GM12873 (cell line): ENCODE results near the gene RPS15.

ENCODE experiments used
- TF ChIP-seq, protein P1 (sequence below): IDR thresholded peaks from 2 replicates; pipeline ENCODE4 v1.5.1; 2012; ENCODE audit warnings: low read depth, mild to moderate bottlenecking, moderate library complexity, low read length, control low read depth; ENCODE audit not compliant: insufficient read depth; ENCODE audit errors: missing control alignments

RPS15 gene

DNA sequence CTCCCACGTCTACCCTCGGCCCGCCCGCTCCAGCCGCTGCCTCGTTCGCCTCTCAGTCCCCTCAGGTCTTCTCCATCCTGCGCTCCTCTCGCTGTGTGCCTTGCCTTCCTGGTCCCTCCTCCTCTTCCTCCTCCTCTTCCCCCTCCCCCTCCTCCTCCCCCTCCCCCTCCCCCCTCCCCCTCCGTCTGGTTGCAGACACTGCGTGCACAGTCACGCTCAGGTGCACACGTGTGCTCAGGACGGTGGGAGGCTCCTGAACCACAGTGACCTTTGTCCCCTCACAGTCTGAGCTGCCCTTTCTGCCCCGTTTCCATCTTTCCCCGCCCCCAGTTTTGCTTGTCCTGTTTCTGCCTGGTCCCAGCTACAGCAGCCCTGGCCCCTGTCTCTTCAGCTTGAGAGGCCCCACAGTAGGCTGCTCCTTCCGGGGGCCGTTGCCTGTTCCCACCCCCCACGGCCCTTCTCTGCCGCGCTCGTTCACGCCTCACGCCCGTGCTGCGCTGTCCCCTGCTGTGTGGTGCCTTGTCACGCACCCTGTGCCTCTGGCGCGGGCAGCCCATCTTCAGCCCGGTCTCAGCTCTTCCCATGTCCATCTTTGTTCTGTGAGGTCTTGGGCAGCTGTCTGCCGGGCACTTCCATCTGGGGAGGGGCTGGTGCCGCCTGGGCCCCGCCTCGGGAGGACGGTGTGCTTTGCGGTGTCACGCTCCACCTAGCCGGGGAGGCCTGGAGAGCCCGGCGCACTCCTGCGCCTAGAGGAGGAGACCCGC, 13.8 kb upstream of the RPS15 start:
- TF ChIP-seq, protein P1, sequence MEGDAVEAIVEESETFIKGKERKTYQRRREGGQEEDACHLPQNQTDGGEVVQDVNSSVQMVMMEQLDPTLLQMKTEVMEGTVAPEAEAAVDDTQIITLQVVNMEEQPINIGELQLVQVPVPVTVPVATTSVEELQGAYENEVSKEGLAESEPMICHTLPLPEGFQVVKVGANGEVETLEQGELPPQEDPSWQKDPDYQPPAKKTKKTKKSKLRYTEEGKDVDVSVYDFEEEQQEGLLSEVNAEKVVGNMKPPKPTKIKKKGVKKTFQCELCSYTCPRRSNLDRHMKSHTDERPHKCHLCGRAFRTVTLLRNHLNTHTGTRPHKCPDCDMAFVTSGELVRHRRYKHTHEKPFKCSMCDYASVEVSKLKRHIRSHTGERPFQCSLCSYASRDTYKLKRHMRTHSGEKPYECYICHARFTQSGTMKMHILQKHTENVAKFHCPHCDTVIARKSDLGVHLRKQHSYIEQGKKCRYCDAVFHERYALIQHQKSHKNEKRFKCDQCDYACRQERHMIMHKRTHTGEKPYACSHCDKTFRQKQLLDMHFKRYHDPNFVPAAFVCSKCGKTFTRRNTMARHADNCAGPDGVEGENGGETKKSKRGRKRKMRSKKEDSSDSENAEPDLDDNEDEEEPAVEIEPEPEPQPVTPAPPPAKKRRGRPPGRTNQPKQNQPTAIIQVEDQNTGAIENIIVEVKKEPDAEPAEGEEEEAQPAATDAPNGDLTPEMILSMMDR: no peak

- TF ChIP-seq, protein P1: no peak
These were observed 12.9 kb upstream of the RPS15 start for GRCh38 chr19:1425102-1425837.

DNA sequence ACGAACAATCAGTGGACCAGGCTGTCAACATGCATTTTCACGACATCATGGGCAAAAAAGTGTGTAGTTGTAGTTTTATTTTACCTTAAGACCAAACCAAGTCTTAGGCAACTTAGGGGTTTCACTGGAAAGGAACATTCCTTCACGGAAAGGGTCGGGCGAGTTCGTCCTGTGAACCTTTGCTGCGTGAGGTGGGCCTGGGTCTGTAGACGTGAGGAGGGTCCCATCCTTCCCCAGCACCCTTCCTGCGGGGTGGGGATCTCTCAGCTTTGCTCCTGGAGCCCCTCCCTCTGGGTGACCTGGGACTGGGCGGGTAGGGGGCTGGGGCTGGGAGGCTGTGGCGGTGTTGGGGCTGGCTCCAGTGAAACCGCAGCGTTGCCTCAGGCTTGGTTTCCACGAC, 12.3 kb upstream of the RPS15 start:
- TF ChIP-seq, protein P1: no peak

DNA sequence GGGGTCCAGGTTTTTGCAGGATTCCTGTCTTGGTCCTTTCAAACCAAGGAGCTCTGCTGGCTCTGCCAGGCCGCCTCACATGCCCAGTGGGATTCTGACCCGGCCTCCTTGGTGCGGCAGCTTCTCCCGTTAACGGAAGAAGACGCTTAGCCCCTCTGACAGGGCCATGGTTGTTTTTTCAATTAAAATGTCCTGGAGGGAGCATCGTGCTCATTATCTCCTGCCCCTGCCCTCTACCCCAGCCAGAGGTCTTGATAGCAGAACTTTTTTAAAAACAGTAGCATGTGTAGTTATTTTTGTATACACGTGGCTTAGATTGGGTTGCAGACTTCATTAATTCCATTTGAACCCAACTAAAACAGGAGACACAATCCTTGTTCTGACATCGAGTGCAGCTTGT, 11.5 kb upstream of the RPS15 start:
- TF ChIP-seq, protein P1: no peak

- TF ChIP-seq, protein P1: no peak
These were observed 10.8 kb upstream of the RPS15 start for GRCh38 chr19:1427221-1427920.

DNA sequence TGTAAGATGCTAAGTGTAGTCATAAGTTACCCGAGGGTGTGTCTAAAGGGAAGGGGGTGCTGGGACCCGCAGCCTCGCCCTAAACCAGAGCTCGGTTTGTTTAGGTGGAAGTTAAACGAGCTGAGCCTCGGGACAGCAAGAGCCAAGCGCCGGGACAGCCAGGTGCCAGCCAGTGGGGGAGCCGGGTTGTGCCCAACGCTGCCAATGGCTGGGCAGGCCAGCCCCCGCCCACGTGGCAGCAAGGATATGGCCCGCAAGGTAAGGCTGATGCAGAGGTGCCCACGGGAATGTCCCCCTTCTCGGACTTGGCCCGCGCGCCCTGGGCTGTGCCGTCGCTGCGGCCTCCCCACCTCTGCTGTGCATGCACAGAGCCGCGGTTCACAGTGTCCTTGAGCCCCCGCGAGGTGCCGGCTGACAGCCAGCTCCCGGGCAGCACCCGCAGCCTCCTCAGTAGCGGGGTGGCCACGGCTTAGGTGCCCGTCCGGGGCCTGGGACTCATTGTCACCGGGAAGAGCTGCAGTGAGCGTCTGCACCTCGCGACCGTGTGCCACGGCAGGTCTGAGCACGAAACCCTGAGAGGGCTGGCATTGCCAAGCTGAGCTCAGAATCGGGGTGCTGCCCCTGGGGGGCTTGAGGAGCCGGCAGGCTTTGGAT, 9.3 kb upstream of the RPS15 start:
- TF ChIP-seq, protein P1: no peak
